G401 (cell line): ENCODE measurements around the gene GRAMD1B. TPM values are rescaled to one million over a fixed set of nuclear protein-coding genes. Genes with fewer than 3 reads are reported as not detected.

ENCODE experiments used
- DNase-seq: peaks from one replicate; pipeline ENCODE4 v3.0.0-alpha.2; 2015; ENCODE audit warnings: low spot score
- in situ Hi-C: cut with HindIII; loops from 2 replicates; pipeline ENCODE4 v1.10.0; 2016; ENCODE audit warnings: low sequenced_read_pairs, mixed read lengths
- total RNA-seq: library from RNA; depleted of rRNA; stranded (reverse); fragments of >200 nt; shearing (Covaris generic); gene quantifications from 2 replicates; pipeline ENCODE4 v1.2.3, GENCODE V29; 2014

The GRAMD1B gene
- total RNA-seq, 1 experiment from 2014 or later: 31.0 TPM

GRCh38 chr11:123576501-123576900 lies 146.4 kb downstream of the GRAMD1B start:
- in situ Hi-C loops: no loop called here
- DNase-seq: peak; percentile 42

GRCh38 chr11:123577081-123577598 lies 147.1 kb downstream of the GRAMD1B start:
- peak; percentile 95 for DNase-seq
- in situ Hi-C loops: no loop called here

- in situ Hi-C loops: no loop called here
- peak; percentile 56 for DNase-seq
Observed at GRCh38 chr11:123578778-123579481, 148.9 kb downstream of the GRAMD1B start.

GRCh38 chr11:123579482-123579812 lies 149.4 kb downstream of the GRAMD1B start:
- DNase-seq: no peak
- in situ Hi-C loops: no loop called here

- peak; percentile 42 for DNase-seq
- in situ Hi-C loops: no loop called here
Observed at GRCh38 chr11:123580137-123580536, 150.1 kb downstream of the GRAMD1B start.

GRCh38 chr11:123580557-123581275 lies 150.6 kb downstream of the GRAMD1B start:
- in situ Hi-C loops: no loop called here
- DNase-seq: peak; percentile 88

- in situ Hi-C loops: no loop called here
- peak; percentile 78 for DNase-seq
Observed at GRCh38 chr11:123581651-123582399, 151.8 kb downstream of the GRAMD1B start.

GRCh38 chr11:123582992-123583504 lies 153.0 kb downstream of the GRAMD1B start:
- DNase-seq: no peak
- in situ Hi-C loops: no loop called here

- in situ Hi-C loops: no loop called here
- no peak for DNase-seq
Observed at GRCh38 chr11:123584186-123584585, 154.1 kb downstream of the GRAMD1B start.

GRCh38 chr11:123584737-123585136 lies 154.7 kb downstream of the GRAMD1B start:
- in situ Hi-C loops: no loop called here
- no peak for DNase-seq

GRCh38 chr11:123585206-123585605 lies 155.1 kb downstream of the GRAMD1B start:
- DNase-seq: peak; percentile 50
- in situ Hi-C loops: no loop called here

- DNase-seq: no peak
- in situ Hi-C loops: no loop called here
Observed at GRCh38 chr11:123585706-123586105, 155.6 kb downstream of the GRAMD1B start.

GRCh38 chr11:123586568-123586967 lies 156.5 kb downstream of the GRAMD1B start:
- DNase-seq: no peak
- in situ Hi-C loops: no loop called here

GRCh38 chr11:123587044-123587443 lies 157.0 kb downstream of the GRAMD1B start:
- in situ Hi-C loops: no loop called here
- no peak for DNase-seq

- in situ Hi-C loops: no loop called here
- peak; percentile 53 for DNase-seq
Observed at GRCh38 chr11:123587559-123587958, 157.5 kb downstream of the GRAMD1B start.

- in situ Hi-C loops: no loop called here
Observed at GRCh38 chr11:123588117-123588863, 158.2 kb downstream of the GRAMD1B start.

GRCh38 chr11:123588864-123589262 lies 158.8 kb downstream of the GRAMD1B start:
- DNase-seq: no peak
- in situ Hi-C loops: no loop called here

More at GRCh38 chr11:123588117-123588863, 158.2 kb downstream of the GRAMD1B start:
- DNase-seq: no peak

- peak; percentile 18 for DNase-seq
- in situ Hi-C loops: no loop called here
Observed at GRCh38 chr11:123590296-123590912, 160.3 kb downstream of the GRAMD1B start.

GRCh38 chr11:123593570-123593969 lies 163.5 kb downstream of the GRAMD1B start:
- DNase-seq: peak; percentile 69
- in situ Hi-C loops: no loop called here
